HG03442 (cell line): ENCODE data around the gene CALU.

ENCODE experiments used
- ATAC-seq: cut with Tn5 transposase; IDR thresholded peaks from one replicate; pipeline ENCODE4 v1.9.1; 2021; ENCODE audit warnings: mild to moderate bottlenecking, moderate library complexity; ENCODE audit not compliant: unreplicated experiment

CALU gene

GRCh38 chr7:128745706-128746105 is 6.5 kb downstream of the CALU start:
- no peak for ATAC-seq

GRCh38 chr7:128747327-128748079 is 8.3 kb downstream of the CALU start:
- no peak for ATAC-seq

GRCh38 chr7:128752251-128752650 is 13.1 kb downstream of the CALU start:
- ATAC-seq: no peak

- no peak for ATAC-seq
Measured at GRCh38 chr7:128755075-128755818, 16.1 kb downstream of the CALU start.

- no peak for ATAC-seq
Measured at GRCh38 chr7:128755819-128756476, 16.8 kb downstream of the CALU start.

- ATAC-seq: no peak
Measured at GRCh38 chr7:128757203-128757602, 18.0 kb downstream of the CALU start.

- ATAC-seq: no peak
Measured at GRCh38 chr7:128758553-128758952, 19.4 kb downstream of the CALU start.

GRCh38 chr7:128759242-128759641 is 20.1 kb downstream of the CALU start:
- no peak for ATAC-seq

- ATAC-seq: no peak
Measured at GRCh38 chr7:128763541-128763940, 24.4 kb downstream of the CALU start.

- ATAC-seq: no peak
Measured at GRCh38 chr7:128767475-128768110, 28.4 kb downstream of the CALU start.

GRCh38 chr7:128770233-128770632 is 31.1 kb downstream of the CALU start:
- ATAC-seq: no peak

- ATAC-seq: no peak
Measured at GRCh38 chr7:128773604-128774003, 34.4 kb downstream of the CALU start.

- ATAC-seq: no peak
Measured at GRCh38 chr7:128774029-128774689, 35.0 kb downstream of the CALU start.

GRCh38 chr7:128774921-128775320 is 35.8 kb downstream of the CALU start:
- no peak for ATAC-seq

GRCh38 chr7:128775744-128776474 is 36.8 kb downstream of the CALU start, which contains the start of gene OPN1SW:
OPN1SW (minus strand) TSS chr7:128775794; CDS start chr7:128775781, 13 bp downstream.
- no peak for ATAC-seq

- no peak for ATAC-seq
Measured at GRCh38 chr7:128777156-128778123, 38.3 kb downstream of the CALU start.

GRCh38 chr7:128778946-128779345 is 39.8 kb downstream of the CALU start:
- no peak for ATAC-seq

GRCh38 chr7:128781126-128781525 is 42.0 kb downstream of the CALU start:
- no peak for ATAC-seq

- ATAC-seq: no peak
Measured at GRCh38 chr7:128781851-128782250, 42.7 kb downstream of the CALU start.
